ENCODE data around the gene FAM43A.

DNA sequence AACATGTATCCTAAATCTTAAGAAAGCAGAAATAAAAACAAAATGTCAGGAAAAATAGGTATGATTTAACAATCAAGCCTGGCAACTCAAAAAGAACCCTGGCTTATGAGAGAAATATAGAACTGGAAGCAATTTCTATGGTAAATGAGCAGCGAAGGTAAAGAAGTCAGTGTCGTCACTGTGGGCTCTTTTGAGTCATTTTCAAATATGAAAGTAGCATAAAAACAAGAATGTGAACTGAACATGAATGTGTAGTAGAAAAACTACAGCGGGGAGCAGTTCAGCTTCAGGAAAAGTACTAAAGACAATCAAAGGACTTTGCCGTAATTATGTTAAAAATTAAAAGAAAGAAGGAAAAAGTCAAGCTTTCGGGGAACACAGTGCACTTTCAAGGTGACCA lies 31.2 kb upstream of the FAM43A start:
- TF ChIP-seq GATA2 (IDR thresholded peaks at IDR 0.05; ENCODE audit: low read depth, low read length) (no peak), GATA3 (IDR thresholded peaks at IDR 0.05; ENCODE audit: low read depth, low read length) (no peak)
